KOPT-K1 (cell line): ENCODE data around the gene RIC1.
"Not testable (repeated sequence)": the region's sequence is repeated elsewhere in the genome, so short reads cannot be mapped to it uniquely, and the experiment has no call there.

ENCODE experiments used
- H3K27ac ChIP-seq: fragments of 200-600 bp; sonication (generic); 2 replicates; pipeline ENCODE4 v1.5.1; 2016; ENCODE audit warnings: antibody characterized with exemption, mild to moderate bottlenecking, low read depth, low read length; ENCODE audit not compliant: poor library complexity, severe bottlenecking
- H3K36me3 ChIP-seq: fragments of 200-600 bp; sonication (generic); 2 replicates; pipeline ENCODE4 v1.5.1; 2017; ENCODE audit warnings: antibody characterized with exemption, mild to moderate bottlenecking, low read length, moderate library complexity; ENCODE audit not compliant: insufficient read depth
- H3K9me3 ChIP-seq: fragments of 200-600 bp; sonication (generic); 2 replicates; pipeline ENCODE4 v1.5.1; 2017; ENCODE audit warnings: antibody characterized with exemption, low read length, mild to moderate bottlenecking; ENCODE audit not compliant: insufficient read depth, poor library complexity, severe bottlenecking

Gene RIC1

GRCh38 chr9:5635390-5635789 is 6.5 kb downstream of the RIC1 start:
- peaks cover 41% of the 10 kb centered on the region for H3K9me3 ChIP-seq
- H3K27ac ChIP-seq: no peak overlapping the region
- H3K36me3 ChIP-seq: no peaks in the 10 kb centered on the region

- Histone ChIP-seq H3K9me3 (peaks cover 61% of the 10 kb centered on the region), H3K27ac (no peak overlapping the region), H3K36me3 (no peaks in the 10 kb centered on the region)
These were observed 10.9 kb downstream of the RIC1 start for GRCh38 chr9:5639816-5640215.

GRCh38 chr9:5642170-5642569 is 13.3 kb downstream of the RIC1 start:
- no peak overlapping the region for H3K27ac ChIP-seq
- no peaks in the 10 kb centered on the region for H3K36me3 ChIP-seq
- H3K9me3 ChIP-seq: peaks cover 55% of the 10 kb centered on the region

GRCh38 chr9:5643005-5643624 is 14.2 kb downstream of the RIC1 start:
- Histone ChIP-seq H3K9me3 (peaks cover 55% of the 10 kb centered on the region), H3K27ac (no peak overlapping the region), H3K36me3 (no peaks in the 10 kb centered on the region)

DNA sequence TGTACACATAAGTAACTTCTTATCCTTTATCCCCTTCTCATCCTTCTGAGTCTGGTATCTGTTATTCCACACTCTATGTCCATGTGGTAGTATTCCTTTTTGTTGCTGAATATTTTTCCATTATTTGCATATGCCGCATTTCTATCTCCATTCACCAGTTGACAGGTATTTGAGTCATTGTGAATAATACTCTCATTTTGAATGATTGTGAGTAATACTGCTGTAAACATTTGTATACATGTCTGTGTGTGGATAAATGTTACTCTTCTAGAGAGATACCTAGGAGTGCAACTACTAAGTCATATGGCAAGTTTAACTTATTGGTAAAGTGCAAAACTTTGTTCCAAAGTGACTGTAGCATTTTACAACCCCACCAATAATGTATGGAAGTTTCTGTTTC is 15.6 kb downstream of the RIC1 start:
- Histone ChIP-seq H3K27ac (no peak overlapping the region), H3K36me3 (no peaks in the 10 kb centered on the region), H3K9me3 (peaks cover 59% of the 10 kb centered on the region)

DNA sequence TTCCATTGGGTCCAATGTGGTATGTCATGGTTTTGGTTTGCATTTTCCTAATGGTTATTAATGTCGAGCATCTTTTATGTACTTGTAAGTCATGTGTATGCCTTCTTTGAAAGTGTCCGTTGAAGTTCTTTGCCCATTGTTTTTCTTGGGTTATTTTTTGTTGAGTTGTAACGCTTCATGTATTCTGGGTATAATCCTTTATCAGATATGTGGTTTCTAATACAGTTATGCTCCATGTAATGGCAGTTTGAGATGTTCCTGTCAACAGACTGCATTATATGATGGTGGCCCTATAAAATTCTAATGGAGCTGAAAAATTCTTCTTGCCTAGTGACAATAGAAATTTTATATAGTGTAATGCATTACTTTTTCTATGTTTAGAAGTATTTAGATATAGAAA is 17.2 kb downstream of the RIC1 start:
- Histone ChIP-seq H3K27ac (no peak overlapping the region), H3K36me3 (no peaks in the 10 kb centered on the region), H3K9me3 (peaks cover 60% of the 10 kb centered on the region)

DNA sequence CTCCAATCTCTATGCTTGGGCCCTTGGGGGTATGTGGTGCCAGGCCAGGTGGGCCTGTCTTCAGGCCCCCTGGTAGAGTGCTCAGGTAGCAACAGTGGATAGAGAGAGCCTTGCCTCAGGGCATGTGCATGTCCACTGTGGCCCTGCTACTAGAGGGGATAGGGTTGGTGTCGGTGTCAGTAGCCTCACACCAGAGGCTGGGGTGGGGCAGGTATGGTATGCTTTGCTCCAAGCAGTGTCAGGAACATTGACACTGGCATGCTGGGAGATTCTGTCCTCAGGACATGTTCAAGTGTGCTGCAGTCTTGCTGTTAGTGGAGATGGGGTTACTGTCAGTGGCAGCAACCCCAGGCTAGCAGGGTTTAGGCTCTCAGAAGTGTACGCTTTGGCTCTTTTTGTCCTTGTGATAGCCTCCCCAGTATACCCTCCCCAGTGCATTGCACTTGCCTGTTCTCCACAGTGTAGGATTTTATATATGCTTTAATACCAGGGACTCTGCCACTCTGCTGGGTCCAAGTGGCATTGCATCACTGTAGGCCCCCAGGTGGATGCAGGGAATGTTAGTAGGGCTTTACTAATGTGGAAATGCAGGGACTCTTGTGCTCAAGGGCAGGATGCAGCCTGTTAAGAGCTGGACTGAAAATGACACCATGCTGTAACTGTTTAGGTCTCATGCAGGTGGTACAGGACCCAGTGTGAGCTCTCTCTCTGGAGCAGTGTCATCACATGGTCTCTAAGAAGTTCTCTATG is 21.6 kb downstream of the RIC1 start:
- Histone ChIP-seq H3K36me3 (no peaks in the 10 kb centered on the region), H3K9me3 (peaks cover 71% of the 10 kb centered on the region), H3K27ac (no peak overlapping the region)

DNA sequence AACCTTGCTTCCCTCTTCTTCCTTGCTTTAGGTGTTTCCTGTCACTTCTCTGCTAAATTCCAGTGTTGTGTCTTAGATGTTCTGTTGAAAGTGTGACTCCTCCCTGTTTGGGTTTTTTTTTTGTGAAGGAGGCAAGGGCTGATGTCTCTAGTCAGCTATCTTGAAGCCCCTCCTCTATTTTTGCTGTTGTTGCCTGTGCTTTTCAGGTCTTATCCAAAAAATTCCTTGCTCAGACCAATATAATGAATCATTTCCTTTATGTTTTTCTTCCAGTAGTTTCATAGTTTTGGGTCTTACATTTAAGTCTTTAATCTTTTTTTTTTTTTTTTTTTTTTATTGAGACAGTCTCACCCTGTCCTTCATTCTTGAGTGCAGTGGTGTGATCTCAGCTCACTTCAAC is 22.3 kb downstream of the RIC1 start:
- H3K27ac ChIP-seq: no peak overlapping the region
- no peaks in the 10 kb centered on the region for H3K36me3 ChIP-seq
- peaks cover 71% of the 10 kb centered on the region for H3K9me3 ChIP-seq

DNA sequence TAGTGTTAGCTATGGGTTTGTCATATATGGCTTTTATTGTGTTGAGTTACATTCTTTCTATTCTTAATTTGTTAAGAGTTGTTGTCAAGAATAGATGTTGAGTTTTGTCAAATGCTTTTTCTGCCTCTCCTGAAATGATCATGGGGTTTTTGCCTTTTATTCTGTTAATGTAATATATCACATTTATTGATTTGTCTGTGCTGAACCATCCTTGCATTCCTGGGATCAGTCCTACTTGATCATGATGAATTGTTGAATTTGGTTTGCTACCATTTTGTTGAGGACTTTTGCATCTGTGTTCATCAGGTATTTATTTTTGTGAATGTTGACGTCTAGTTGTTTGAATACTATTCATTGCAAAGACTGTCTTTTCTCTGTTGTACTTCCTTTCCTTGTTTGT is 23.9 kb downstream of the RIC1 start:
- Histone ChIP-seq H3K9me3 (peaks cover 58% of the 10 kb centered on the region), H3K27ac (no peak overlapping the region), H3K36me3 (no peaks in the 10 kb centered on the region)

DNA sequence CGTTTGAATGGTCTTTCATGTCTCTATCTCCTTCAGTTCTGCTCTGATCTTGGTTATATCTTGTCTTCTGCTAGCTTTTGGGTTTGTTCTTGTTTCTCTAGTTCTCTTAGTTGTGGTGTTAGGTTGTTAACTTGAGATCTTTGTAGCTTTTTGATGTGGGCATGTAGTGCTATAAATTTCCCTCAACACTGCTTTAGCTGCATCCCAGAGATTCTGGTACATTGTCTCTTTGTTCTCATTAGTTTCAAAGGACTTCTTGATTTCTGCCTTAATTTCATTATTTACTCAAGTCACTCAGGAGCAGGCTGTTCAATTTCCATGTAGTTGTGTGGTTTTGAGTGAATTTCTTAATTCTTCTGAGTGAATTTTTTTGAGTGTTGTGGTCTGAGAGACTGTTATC is 33.9 kb downstream of the RIC1 start:
- peaks cover 16% of the 10 kb centered on the region; the same call in 1 of the 2 replicates for H3K36me3 ChIP-seq

GRCh38 chr9:5665059-5665458 is 36.2 kb downstream of the RIC1 start:
- peaks cover 13% of the 10 kb centered on the region; the same call in 1 of the 2 replicates for H3K36me3 ChIP-seq
- peaks cover 49% of the 10 kb centered on the region for H3K9me3 ChIP-seq
- H3K27ac ChIP-seq: no peak overlapping the region

More for the DNA sequence above, 33.9 kb downstream of the RIC1 start:
- not testable (repeated sequence) for H3K27ac ChIP-seq
- peaks cover 47% of the 10 kb centered on the region for H3K9me3 ChIP-seq

DNA sequence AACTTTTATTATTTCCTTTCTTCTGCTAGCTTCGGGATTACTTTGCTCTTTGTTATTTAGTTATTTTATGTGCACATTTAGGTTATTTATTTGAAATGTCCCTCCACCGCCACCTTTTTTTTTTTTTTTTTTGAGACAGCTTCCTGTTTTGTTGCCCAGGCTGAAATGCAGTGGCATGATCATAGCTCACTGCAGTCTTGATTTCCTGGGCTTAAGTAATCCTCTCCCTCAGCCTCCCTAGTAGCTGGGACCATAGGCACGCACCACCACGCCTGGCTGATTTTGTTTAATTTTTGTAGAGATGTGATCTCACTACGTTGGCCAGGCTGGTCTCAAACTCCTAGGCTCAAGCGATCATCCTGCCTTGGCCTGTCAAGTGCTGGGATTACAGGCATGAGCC is 38.5 kb downstream of the RIC1 start:
- Histone ChIP-seq H3K9me3 (peaks cover 36% of the 10 kb centered on the region), H3K36me3 (peaks cover 7% of the 10 kb centered on the region; the same call in 1 of the 2 replicates), H3K27ac (no peak overlapping the region)

DNA sequence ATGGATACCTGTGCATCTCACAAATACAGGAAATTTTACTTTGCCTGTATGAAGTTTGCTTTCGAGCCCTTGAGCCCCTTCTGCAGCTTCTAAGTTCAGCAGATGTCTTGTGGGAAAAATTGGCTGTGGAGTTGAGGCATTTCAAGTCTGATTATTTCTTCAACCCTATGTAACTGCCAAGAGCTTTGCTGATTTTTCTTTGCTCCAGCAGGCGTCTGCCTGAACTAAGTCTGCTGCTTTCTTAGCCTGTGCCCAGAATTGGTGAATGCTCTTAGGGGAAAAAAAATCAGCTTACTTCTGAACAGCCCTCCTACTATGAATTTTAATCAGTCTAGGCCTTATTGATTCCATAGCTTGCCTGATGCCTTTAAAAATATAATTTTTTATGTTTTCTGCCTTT is 41.2 kb downstream of the RIC1 start:
- Histone ChIP-seq H3K27ac (no peak overlapping the region), H3K9me3 (peaks cover 16% of the 10 kb centered on the region), H3K36me3 (peaks cover 7% of the 10 kb centered on the region; the same call in 1 of the 2 replicates)

GRCh38 chr9:5671711-5672353 is 42.9 kb downstream of the RIC1 start:
- peak overlapping the region; percentile 54 for H3K27ac ChIP-seq

DNA sequence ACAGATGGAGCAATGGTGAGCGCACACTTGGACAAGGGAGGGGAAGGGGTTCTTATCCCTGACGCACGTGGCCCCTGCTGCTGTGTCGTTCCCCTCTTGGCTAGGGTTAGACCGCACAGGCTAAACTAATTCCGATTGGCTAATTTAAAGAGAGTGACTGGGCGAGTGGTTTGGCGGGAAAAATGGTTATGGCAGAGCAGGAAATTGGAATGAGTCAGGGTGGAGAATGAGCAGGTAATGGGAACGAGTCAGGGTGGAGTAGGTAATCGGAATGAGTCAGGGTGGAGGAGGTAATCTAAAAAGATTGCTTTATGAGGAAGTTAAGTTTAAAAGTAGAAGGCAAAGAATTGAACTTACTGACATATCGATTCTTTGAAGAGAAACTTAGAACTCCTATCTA is 46.1 kb downstream of the RIC1 start:
- not testable (repeated sequence) for H3K27ac ChIP-seq, H3K36me3 ChIP-seq, H3K9me3 ChIP-seq

More at GRCh38 chr9:5671711-5672353, 42.9 kb downstream of the RIC1 start:
- no peaks in the 10 kb centered on the region for H3K36me3 ChIP-seq
- peaks cover 16% of the 10 kb centered on the region for H3K9me3 ChIP-seq
